Tibial nerve (tissue), 3 donors: ENCODE measurements around the gene DRD4.

Experiments used
- POLR2A ChIP-seq, 2 donors: fragments of 450-650 bp; IDR thresholded peaks; one replicate each; pipeline ENCODE4 v1.6.1; 2017; ENCODE audit warnings: antibody characterized with exemption in 2 of 2, mild to moderate bottlenecking in 2 of 2, moderate library complexity in 2 of 2
- TF ChIP-seq, protein P1 (sequence below), 5 experiments: fragments of 200-600 bp in 3 of 5; fragments of 450-650 bp in 2 of 5; sonication (generic) in 3 of 5; IDR thresholded peaks; one replicate each; pipeline ENCODE4 v1.5.1; 2016 to 2019; ENCODE audit warnings: antibody characterized with exemption in 5 of 5, mild to moderate bottlenecking in 3 of 5, moderate library complexity in 2 of 5

GRCh38 chr11:629237-629583, 7.9 kb upstream of the DRD4 start:
- TF ChIP-seq, protein P1, sequence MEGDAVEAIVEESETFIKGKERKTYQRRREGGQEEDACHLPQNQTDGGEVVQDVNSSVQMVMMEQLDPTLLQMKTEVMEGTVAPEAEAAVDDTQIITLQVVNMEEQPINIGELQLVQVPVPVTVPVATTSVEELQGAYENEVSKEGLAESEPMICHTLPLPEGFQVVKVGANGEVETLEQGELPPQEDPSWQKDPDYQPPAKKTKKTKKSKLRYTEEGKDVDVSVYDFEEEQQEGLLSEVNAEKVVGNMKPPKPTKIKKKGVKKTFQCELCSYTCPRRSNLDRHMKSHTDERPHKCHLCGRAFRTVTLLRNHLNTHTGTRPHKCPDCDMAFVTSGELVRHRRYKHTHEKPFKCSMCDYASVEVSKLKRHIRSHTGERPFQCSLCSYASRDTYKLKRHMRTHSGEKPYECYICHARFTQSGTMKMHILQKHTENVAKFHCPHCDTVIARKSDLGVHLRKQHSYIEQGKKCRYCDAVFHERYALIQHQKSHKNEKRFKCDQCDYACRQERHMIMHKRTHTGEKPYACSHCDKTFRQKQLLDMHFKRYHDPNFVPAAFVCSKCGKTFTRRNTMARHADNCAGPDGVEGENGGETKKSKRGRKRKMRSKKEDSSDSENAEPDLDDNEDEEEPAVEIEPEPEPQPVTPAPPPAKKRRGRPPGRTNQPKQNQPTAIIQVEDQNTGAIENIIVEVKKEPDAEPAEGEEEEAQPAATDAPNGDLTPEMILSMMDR (IDR thresholded peaks at IDR 0.05), result no peak
- no peak for TF ChIP-seq POLR2A (IDR thresholded peaks at IDR 0.05)
